Ascending aorta (tissue), 2 donors: Measurements from ENCODE around the gene PGGHG. TPM values are rescaled to one million over a fixed set of nuclear protein-coding genes. Genes with fewer than 3 reads are reported as not detected.

Experiments used
- DNase-seq, 2 donors: peaks; one replicate each; pipeline ENCODE4 v3.0.0-alpha.2; 2019; ENCODE audit warnings: low spot score in 2 of 2
- H3K27ac ChIP-seq, 2 donors: fragments of 200-600 bp; sonication (generic); one replicate each; pipeline ENCODE4 v1.5.1; 2016 to 2017; ENCODE audit warnings: mild to moderate bottlenecking in 1 of 2
- H3K27me3 ChIP-seq: fragments of 200-600 bp; sonication (generic); one replicate; pipeline ENCODE4 v1.5.1; 2017
- H3K36me3 ChIP-seq, 2 donors: fragments of 200-600 bp; sonication (generic); one replicate each; pipeline ENCODE4 v1.5.1; 2016
- H3K4me1 ChIP-seq, 2 donors: fragments of 200-600 bp; sonication (generic); one replicate each; pipeline ENCODE4 v1.5.1; 2016 to 2017; ENCODE audit warnings: mild to moderate bottlenecking in 1 of 2
- H3K4me3 ChIP-seq, 2 donors: fragments of 200-600 bp; sonication (generic); one replicate each; pipeline ENCODE4 v1.5.1; 2016 to 2017; ENCODE audit warnings: mild to moderate bottlenecking in 1 of 2
- H3K9me3 ChIP-seq, 2 donors: fragments of 200-600 bp; sonication (generic); one replicate each; pipeline ENCODE4 v1.5.1; 2016
- CTCF ChIP-seq, 3 experiments: fragments of 200-600 bp in 2 of 3; fragments of 450-650 bp in 1 of 3; sonication (generic) in 2 of 3; IDR thresholded peaks; one replicate each; pipeline ENCODE4 v1.5.1; 2016 to 2019; ENCODE audit warnings: antibody characterized with exemption in 3 of 3, mild to moderate bottlenecking in 1 of 3, moderate library complexity in 1 of 3
- intact Hi-C: fragments of 100-400 bp; cut with DNase I; formaldehyde crosslinking; loops from one replicate; pipeline ENCODE4 v1.15.1; 2023
- total RNA-seq: library from RNA; depleted of rRNA; stranded (reverse); fragments of >200 nt; gene quantifications from one replicate; pipeline ENCODE4 v1.1.0, GENCODE V29; 2016

PGGHG gene
- total RNA-seq, 1 donor from 2014 or later, result 155 TPM

GRCh38 chr11:289712-290620 is 1.0 kb downstream of the PGGHG start:
- Histone ChIP-seq H3K27ac (peak overlapping the region in 1 of 2 donors; percentile 57), H3K4me3 (peak overlapping the region; percentile 69 to 97), H3K27me3 (peaks cover 4% of the 10 kb centered on the region), H3K9me3 (no peaks in the 10 kb centered on the region), H3K36me3 (peaks cover 7 to 11% of the 10 kb centered on the region in 2 donors), H3K4me1 (peaks cover 8 to 14% of the 10 kb centered on the region in 2 donors)
- intact Hi-C loops, result loop anchor here (2.0 kb wide), 1 partner anchor 53 kb away; the partner anchor contains the start of genes PSMD13 and SIRT3
- no peak for DNase-seq
- TF ChIP-seq CTCF (IDR thresholded peaks at IDR 0.05), result no peak

GRCh38 chr11:290621-291231 is 1.8 kb downstream of the PGGHG start:
- H3K36me3 ChIP-seq, result peaks cover 7 to 11% of the 10 kb centered on the region in 2 donors
- H3K27me3 ChIP-seq, result peaks cover 4% of the 10 kb centered on the region
- no peaks in the 10 kb centered on the region for H3K9me3 ChIP-seq
- no peak for DNase-seq
- H3K4me1 ChIP-seq, result peaks cover 8 to 14% of the 10 kb centered on the region in 2 donors
- no peak for TF ChIP-seq CTCF (IDR thresholded peaks at IDR 0.05)
- intact Hi-C loops, result no loop called here
- no peak overlapping the region for H3K4me3 ChIP-seq
- no peak overlapping the region for H3K27ac ChIP-seq

GRCh38 chr11:291281-292210 is 2.6 kb downstream of the PGGHG start:
- H3K27ac ChIP-seq, result no peak overlapping the region
- H3K4me1 ChIP-seq, result peaks cover 8 to 14% of the 10 kb centered on the region in 2 donors
- H3K4me3 ChIP-seq, result no peak overlapping the region
- intact Hi-C loops, result no loop called here
- peaks cover 7 to 11% of the 10 kb centered on the region in 2 donors for H3K36me3 ChIP-seq
- H3K9me3 ChIP-seq, result no peaks in the 10 kb centered on the region
- no peak for DNase-seq
- peaks cover 4% of the 10 kb centered on the region for H3K27me3 ChIP-seq
- TF ChIP-seq CTCF (IDR thresholded peaks at IDR 0.05), result no peak

GRCh38 chr11:292211-293121 is 3.5 kb downstream of the PGGHG start:
- DNase-seq, result no peak
- intact Hi-C loops, result no loop called here
- Histone ChIP-seq H3K27me3 (peaks cover 4% of the 10 kb centered on the region), H3K4me3 (no peak overlapping the region), H3K36me3 (peaks cover 7 to 11% of the 10 kb centered on the region in 2 donors), H3K4me1 (peaks cover 8 to 14% of the 10 kb centered on the region in 2 donors), H3K9me3 (no peaks in the 10 kb centered on the region), H3K27ac (no peak overlapping the region)
- no peak for TF ChIP-seq CTCF (IDR thresholded peaks at IDR 0.05)
